Measurements from ENCODE around the gene WNT11.
A peak's percentile ranks its signal among the peaks of the same experiment; 100 is the strongest.

Gene WNT11

GRCh38 chr11:76218449-76219178, 12.3 kb upstream of the WNT11 start:
- DNase-seq (ENCODE audit: low read depth in 2 of 2): no peak

GRCh38 chr11:76217653-76218160, 11.4 kb upstream of the WNT11 start:
- DNase-seq (ENCODE audit: low read depth in 2 of 2): no peak

GRCh38 chr11:76216536-76217325, 10.4 kb upstream of the WNT11 start:
- no peak for DNase-seq (ENCODE audit: low read depth in 2 of 2)

GRCh38 chr11:76215941-76216340, 9.6 kb upstream of the WNT11 start:
- DNase-seq (ENCODE audit: low read depth in 2 of 2): no peak

- no peak for DNase-seq (ENCODE audit: low read depth in 2 of 2)
Observed at GRCh38 chr11:76214968-76215548, 8.8 kb upstream of the WNT11 start.

- DNase-seq (ENCODE audit: low read depth in 2 of 2): no peak
Observed at GRCh38 chr11:76214186-76214585, 7.9 kb upstream of the WNT11 start.

- no peak for DNase-seq (ENCODE audit: low read depth in 2 of 2)
Observed at GRCh38 chr11:76212086-76213035, 6.1 kb upstream of the WNT11 start.

GRCh38 chr11:76210931-76211851, 4.9 kb upstream of the WNT11 start:
- no peak for DNase-seq (ENCODE audit: low read depth in 2 of 2)

GRCh38 chr11:76209973-76210930, 4.0 kb upstream of the WNT11 start:
- peak in 1 of 2 donors; percentile 26 for DNase-seq (ENCODE audit: low read depth in 2 of 2)

- no peak for DNase-seq (ENCODE audit: low read depth in 2 of 2)
Observed at GRCh38 chr11:76209375-76209972, 3.2 kb upstream of the WNT11 start.

GRCh38 chr11:76208438-76209374, 2.4 kb upstream of the WNT11 start:
- peak; percentile 33 to 65 for DNase-seq (ENCODE audit: low read depth in 2 of 2)

GRCh38 chr11:76207642-76208401, 1.5 kb upstream of the WNT11 start:
- peak; percentile 38 to 64 for DNase-seq (ENCODE audit: low read depth in 2 of 2)

GRCh38 chr11:76206077-76206326, 300 bp downstream of the WNT11 start:
- DNase-seq (ENCODE audit: low read depth in 2 of 2): no peak

GRCh38 chr11:76205252-76206076, 838 bp downstream of the WNT11 start:
- no peak for DNase-seq (ENCODE audit: low read depth in 2 of 2)

GRCh38 chr11:76203937-76204336, 2.4 kb downstream of the WNT11 start:
- DNase-seq (ENCODE audit: low read depth in 2 of 2): no peak

All from stimulated activated CD8-positive, alpha-beta memory T cell treated with anti-CD3 and anti-CD28 coated beads, Interleukin-7, amount 100 ng/mL, for 4 hours (primary cell).